Trophoblast cell (in vitro differentiated cells and primary cell): ENCODE results near the gene KRTAP5-7.
"Not testable (repeated sequence)": the region's sequence is repeated elsewhere in the genome, so short reads cannot be mapped to it uniquely, and the experiment has no call there.

ENCODE experiments used
- DNase-seq, 2 donors: peaks; one replicate each; pipeline ENCODE4 v3.0.0-alpha.2; 2016
- H2AFZ ChIP-seq: 2 replicates; pipeline ENCODE4 v1.6.1; 2013; ENCODE audit warnings: low read length, moderate library complexity, mild to moderate bottlenecking; ENCODE audit not compliant: insufficient read depth, poor library complexity
- H2AK5ac ChIP-seq: 2 replicates; pipeline ENCODE4 v1.6.1; 2013; ENCODE audit warnings: mild to moderate bottlenecking, low read length
- H2BK120ac ChIP-seq: 2 replicates; pipeline ENCODE4 v1.6.1; 2013; ENCODE audit warnings: low read length, mild to moderate bottlenecking, moderate library complexity; ENCODE audit not compliant: insufficient read depth, poor library complexity
- H2BK12ac ChIP-seq: 2 replicates; pipeline ENCODE4 v1.6.1; 2013; ENCODE audit warnings: mild to moderate bottlenecking, low read length, moderate library complexity
- H2BK5ac ChIP-seq: 2 replicates; pipeline ENCODE4 v1.6.1; 2013; ENCODE audit warnings: low read length, low read depth, moderate library complexity, mild to moderate bottlenecking; ENCODE audit not compliant: poor library complexity
- H3K14ac ChIP-seq: 2 replicates; pipeline ENCODE4 v1.6.1; 2013; ENCODE audit warnings: mild to moderate bottlenecking, low read length
- H3K18ac ChIP-seq: 2 replicates; pipeline ENCODE4 v1.6.1; 2013; ENCODE audit warnings: mild to moderate bottlenecking, low read length
- H3K23ac ChIP-seq: 2 replicates; pipeline ENCODE4 v1.6.1; 2013; ENCODE audit warnings: low read length
- H3K27ac ChIP-seq: 2 replicates; pipeline ENCODE4 v1.5.1; 2013; ENCODE audit warnings: low read depth, mild to moderate bottlenecking, inconsistent platforms, low read length, moderate library complexity
- H3K27me3 ChIP-seq: 2 replicates; pipeline ENCODE4 v1.6.1; 2013; ENCODE audit warnings: inconsistent platforms, mild to moderate bottlenecking, low read length, moderate library complexity; ENCODE audit not compliant: insufficient read depth
- H3K36me3 ChIP-seq, 2 experiments: 1 replicate in 1 of 2; 2 replicates in 1 of 2; pipeline ENCODE4 v1.6.1; 2013; ENCODE audit warnings: low read length in 2 of 2, mild to moderate bottlenecking in 2 of 2, moderate library complexity in 1 of 2; ENCODE audit not compliant: insufficient read depth in 2 of 2, control insufficient read depth in 1 of 2
- H3K4ac ChIP-seq: 2 replicates; pipeline ENCODE4 v1.6.1; 2013; ENCODE audit warnings: low read depth, mild to moderate bottlenecking, low read length, moderate library complexity
- H3K4me1 ChIP-seq, 2 experiments: 1 replicate in 1 of 2; 2 replicates in 1 of 2; pipeline ENCODE4 v1.6.1; 2013; ENCODE audit warnings: low read length in 2 of 2, mild to moderate bottlenecking in 2 of 2, moderate library complexity in 1 of 2; ENCODE audit not compliant: insufficient read depth in 2 of 2, control insufficient read depth in 1 of 2
- H3K4me2 ChIP-seq: 2 replicates; pipeline ENCODE4 v1.6.1; 2013; ENCODE audit warnings: inconsistent platforms, mild to moderate bottlenecking, low read length, moderate library complexity
- H3K4me3 ChIP-seq: 2 replicates; pipeline ENCODE4 v1.5.1; 2013; ENCODE audit warnings: mild to moderate bottlenecking, low read depth, low read length, inconsistent platforms
- H3K79me1 ChIP-seq: one replicate; pipeline ENCODE4 v1.6.1; 2013; ENCODE audit warnings: low read length
- H3K79me2 ChIP-seq: 2 replicates; pipeline ENCODE4 v1.6.1; 2013; ENCODE audit warnings: low read length, mild to moderate bottlenecking; ENCODE audit not compliant: control insufficient read depth, insufficient read depth, poor library complexity
- H3K9ac ChIP-seq: 2 replicates; pipeline ENCODE4 v1.6.1; 2013; ENCODE audit warnings: mild to moderate bottlenecking, low read length
- H3K9me3 ChIP-seq: 2 replicates; pipeline ENCODE4 v1.6.1; 2013; ENCODE audit warnings: low read depth, mild to moderate bottlenecking, control low read depth, inconsistent platforms, low read length; ENCODE audit not compliant: insufficient read depth
- H4K12ac ChIP-seq: 2 replicates; pipeline ENCODE4 v1.6.1; 2013; ENCODE audit warnings: low read depth, mild to moderate bottlenecking, low read length, moderate library complexity
- H4K8ac ChIP-seq: 2 replicates; pipeline ENCODE4 v1.6.1; 2013; ENCODE audit warnings: low read depth, mild to moderate bottlenecking, low read length, moderate library complexity
- H4K91ac ChIP-seq: one replicate; pipeline ENCODE4 v1.6.1; 2013; ENCODE audit warnings: low read depth, mild to moderate bottlenecking, low read length, moderate library complexity
- WGBS: extraction: QIAGEN DNeasy Blood & Tissue Kit; methylation state at CpG from one replicate; pipeline ENCODE4 v1.1.7; 2013; ENCODE audit warnings: missing lambda C conversion rate; ENCODE audit not compliant: insufficient read length, insufficient coverage; ENCODE audit errors: extremely low coverage; 5-methylcytosine and 5-hydroxymethylcytosine counted together

Gene KRTAP5-7

DNA sequence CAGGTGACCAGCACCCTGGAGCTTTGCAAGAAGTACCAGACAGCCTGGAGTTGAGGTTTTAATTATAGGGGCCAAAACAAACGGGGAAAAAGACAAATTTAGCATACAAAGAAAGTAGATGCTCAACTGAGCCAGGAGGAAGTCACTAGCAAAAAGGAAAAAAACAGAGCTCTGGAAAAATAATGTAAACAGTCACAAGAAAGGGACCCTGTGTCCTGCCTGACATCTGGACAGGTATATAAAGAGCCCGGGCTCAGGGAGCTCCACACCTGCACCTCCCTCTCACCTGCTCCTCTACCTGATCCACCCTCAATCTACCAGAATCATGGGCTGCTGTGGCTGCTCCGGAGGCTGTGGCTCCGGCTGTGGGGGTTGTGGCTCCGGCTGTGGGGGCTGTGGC is 38.2 kb downstream of the KRTAP5-7 start, which contains the start of gene KRTAP5-10:
Gene KRTAP5-10, plus strand, starts transcription at position 301 of the 400 bp plus-strand sequence. Its CDS starts 25 bp downstream, at position 326.
- Histone ChIP-seq H3K27me3 (no peaks in the 10 kb centered on the region), H2AFZ (no peak within 1 kb of the TSS), H3K27ac (no peak within 1 kb of the TSS), H4K91ac (no peak within 1 kb of the TSS), H3K4me3 (no peak within 1 kb of the TSS), H2AK5ac (no peak within 1 kb of the TSS), H3K9ac (no peak within 1 kb of the TSS), H3K4ac (no peak within 1 kb of the TSS), H2BK5ac (no peak within 1 kb of the TSS), H3K9me3 (no peaks in the 10 kb centered on the region), H3K14ac (no peak within 1 kb of the TSS), H3K79me1 (no peaks in the 10 kb centered on the region), H3K18ac (no peak within 1 kb of the TSS), H3K4me2 (no peak within 1 kb of the TSS), H2BK120ac (no peak within 1 kb of the TSS), H3K4me1 (no peaks in the 10 kb centered on the region), H4K8ac (no peak within 1 kb of the TSS), H3K23ac (no peak within 1 kb of the TSS), H2BK12ac (no peak within 1 kb of the TSS), H3K36me3 (no peaks in the 10 kb centered on the region), H3K79me2 (no peaks in the 10 kb centered on the region), H4K12ac (no peak within 1 kb of the TSS)
- no peak for DNase-seq
- WGBS: no CpG with 5 or more reads among the region's 5 CpGs

DNA sequence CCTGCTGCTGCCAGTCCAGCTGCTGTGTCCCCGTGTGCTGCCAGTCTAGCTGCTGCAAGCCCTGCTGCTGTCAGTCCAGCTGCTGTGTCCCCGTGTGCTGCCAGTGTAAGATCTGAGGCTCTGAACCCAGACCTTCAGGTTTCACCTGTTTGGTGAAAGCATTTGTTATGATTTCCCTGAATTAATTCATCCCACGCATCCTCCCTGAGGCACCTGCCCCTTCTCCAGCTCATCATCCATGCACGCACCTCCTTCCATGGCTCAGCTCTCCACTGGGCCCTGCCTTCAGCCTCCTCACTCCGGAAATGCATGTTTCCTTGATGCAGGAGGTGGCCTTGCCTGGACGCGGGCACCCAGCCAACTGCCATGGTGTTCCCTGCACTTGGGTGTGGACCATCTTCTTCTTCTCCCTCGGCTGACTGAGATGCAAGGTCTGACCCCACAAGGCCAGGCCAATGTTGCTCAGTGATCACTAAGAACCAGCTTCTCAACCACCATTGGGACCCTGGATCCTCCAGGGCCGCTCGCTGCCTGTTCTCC is 39.1 kb downstream of the KRTAP5-7 start:
- Histone ChIP-seq H3K79me1 (no peaks in the 10 kb centered on the region), H3K4ac (no peak overlapping the region), H4K91ac (no peak overlapping the region), H3K4me3 (no peak overlapping the region), H3K36me3 (no peaks in the 10 kb centered on the region), H3K9me3 (no peaks in the 10 kb centered on the region), H2BK5ac (no peak overlapping the region), H4K12ac (no peak overlapping the region), H2AFZ (no peak overlapping the region), H3K4me1 (no peaks in the 10 kb centered on the region), H3K14ac (no peak overlapping the region), H4K8ac (no peak overlapping the region), H3K9ac (no peak overlapping the region), H3K79me2 (no peaks in the 10 kb centered on the region), H2BK12ac (no peak overlapping the region), H3K27ac (no peak overlapping the region), H3K4me2 (no peak overlapping the region), H3K18ac (no peak overlapping the region), H2AK5ac (no peak overlapping the region), H3K27me3 (no peaks in the 10 kb centered on the region), H3K23ac (no peak overlapping the region), H2BK120ac (no peak overlapping the region)
- no CpG with 5 or more reads among the region's 10 CpGs for WGBS
- no peak for DNase-seq

DNA sequence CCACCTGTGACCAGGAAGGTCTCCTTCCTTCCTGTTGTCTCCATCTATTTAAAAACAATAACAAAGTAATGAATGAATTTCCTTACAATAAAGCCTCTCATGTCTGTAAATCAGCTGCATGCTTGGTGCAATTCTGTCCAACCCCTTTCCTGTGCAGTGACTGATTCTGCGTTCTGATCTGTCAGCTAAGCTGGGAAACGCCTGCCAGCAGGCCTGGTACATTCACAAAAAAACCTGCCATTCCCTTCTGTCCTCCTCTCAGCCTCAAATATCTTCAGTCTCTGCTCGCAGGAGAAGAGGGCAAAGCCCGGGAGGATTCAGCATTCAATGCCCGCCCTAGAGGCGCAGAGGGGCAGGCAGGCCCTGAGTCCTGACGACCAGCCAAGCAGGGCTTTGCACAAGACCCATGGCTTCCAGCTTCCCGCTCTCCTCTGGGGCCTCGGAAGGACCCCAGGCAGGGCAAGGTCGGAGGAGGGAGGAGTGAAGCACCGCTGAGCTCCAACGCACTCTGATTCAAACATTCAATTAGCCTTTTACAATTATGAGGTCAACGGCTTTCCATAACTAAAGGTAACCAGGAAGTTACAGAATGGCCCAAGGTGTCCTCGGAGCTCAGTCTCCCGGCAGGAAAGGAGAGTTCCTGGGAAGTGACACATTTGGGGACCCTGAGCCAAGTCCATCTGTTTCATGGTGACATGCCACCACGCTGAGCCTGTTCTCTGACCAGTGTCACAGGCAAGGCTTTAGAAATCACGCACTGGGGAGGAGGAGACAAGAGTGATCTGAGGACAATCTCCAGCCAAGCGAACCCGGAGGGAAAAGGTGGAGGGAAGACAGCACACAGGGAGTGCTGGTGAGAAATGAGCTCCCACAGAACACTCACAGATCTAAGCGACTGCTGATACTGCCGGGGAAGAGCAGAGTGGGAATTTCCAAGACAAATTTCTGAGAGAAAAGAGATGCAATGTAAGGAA is 39.8 kb downstream of the KRTAP5-7 start:
- not testable (repeated sequence) for H2AK5ac ChIP-seq, H3K4me3 ChIP-seq, H3K79me1 ChIP-seq, H2BK12ac ChIP-seq, H3K14ac ChIP-seq, H2BK120ac ChIP-seq, H3K27me3 ChIP-seq, H3K18ac ChIP-seq, H3K79me2 ChIP-seq, H3K4me1 ChIP-seq, H3K4me2 ChIP-seq, H3K4ac ChIP-seq, H2BK5ac ChIP-seq, H3K27ac ChIP-seq, H4K91ac ChIP-seq, H3K9me3 ChIP-seq, H4K8ac ChIP-seq, H4K12ac ChIP-seq, H3K9ac ChIP-seq, DNase-seq, H3K36me3 ChIP-seq, H2AFZ ChIP-seq, H3K23ac ChIP-seq
- no CpG with 5 or more reads among the region's 21 CpGs for WGBS

DNA sequence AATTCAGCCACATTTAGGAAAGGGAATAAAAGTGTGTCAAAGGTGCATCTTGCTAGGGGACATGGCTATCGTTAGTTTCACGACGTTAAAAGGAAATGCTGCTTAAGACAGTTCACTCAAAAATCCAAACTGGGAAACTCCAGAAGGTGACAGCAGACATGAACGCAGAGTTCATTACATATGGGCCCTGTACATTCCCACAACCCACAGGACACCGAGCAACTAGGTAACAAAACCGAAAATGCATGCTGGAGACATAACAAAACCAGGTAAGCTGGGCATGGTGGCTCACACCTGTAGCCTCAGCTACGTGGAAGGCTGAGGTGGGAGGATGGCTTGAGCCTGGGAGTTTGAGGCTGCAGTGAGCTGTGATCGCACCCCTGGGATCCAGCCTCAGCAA is 40.6 kb downstream of the KRTAP5-7 start:
- H3K14ac ChIP-seq, H3K4ac ChIP-seq, H3K79me2 ChIP-seq, H2AFZ ChIP-seq, H3K23ac ChIP-seq, H3K27ac ChIP-seq, H3K27me3 ChIP-seq, H3K79me1 ChIP-seq, H2BK12ac ChIP-seq, H4K91ac ChIP-seq, H4K8ac ChIP-seq, H3K9ac ChIP-seq, H2BK120ac ChIP-seq, H3K4me3 ChIP-seq, H3K4me2 ChIP-seq, H3K4me1 ChIP-seq, H2AK5ac ChIP-seq, H3K9me3 ChIP-seq, H2BK5ac ChIP-seq, H3K18ac ChIP-seq, H3K36me3 ChIP-seq, H4K12ac ChIP-seq: not testable (repeated sequence)
- no CpG with 5 or more reads among the region's 8 CpGs for WGBS
- DNase-seq: peak in 1 of 2 donors; percentile 38
